Measurements from ENCODE around the gene MRNIP.
"Not testable (repeated sequence)": the region's sequence is repeated elsewhere in the genome, so short reads cannot be mapped to it uniquely, and the experiment has no call there.

Gene MRNIP

DNA sequence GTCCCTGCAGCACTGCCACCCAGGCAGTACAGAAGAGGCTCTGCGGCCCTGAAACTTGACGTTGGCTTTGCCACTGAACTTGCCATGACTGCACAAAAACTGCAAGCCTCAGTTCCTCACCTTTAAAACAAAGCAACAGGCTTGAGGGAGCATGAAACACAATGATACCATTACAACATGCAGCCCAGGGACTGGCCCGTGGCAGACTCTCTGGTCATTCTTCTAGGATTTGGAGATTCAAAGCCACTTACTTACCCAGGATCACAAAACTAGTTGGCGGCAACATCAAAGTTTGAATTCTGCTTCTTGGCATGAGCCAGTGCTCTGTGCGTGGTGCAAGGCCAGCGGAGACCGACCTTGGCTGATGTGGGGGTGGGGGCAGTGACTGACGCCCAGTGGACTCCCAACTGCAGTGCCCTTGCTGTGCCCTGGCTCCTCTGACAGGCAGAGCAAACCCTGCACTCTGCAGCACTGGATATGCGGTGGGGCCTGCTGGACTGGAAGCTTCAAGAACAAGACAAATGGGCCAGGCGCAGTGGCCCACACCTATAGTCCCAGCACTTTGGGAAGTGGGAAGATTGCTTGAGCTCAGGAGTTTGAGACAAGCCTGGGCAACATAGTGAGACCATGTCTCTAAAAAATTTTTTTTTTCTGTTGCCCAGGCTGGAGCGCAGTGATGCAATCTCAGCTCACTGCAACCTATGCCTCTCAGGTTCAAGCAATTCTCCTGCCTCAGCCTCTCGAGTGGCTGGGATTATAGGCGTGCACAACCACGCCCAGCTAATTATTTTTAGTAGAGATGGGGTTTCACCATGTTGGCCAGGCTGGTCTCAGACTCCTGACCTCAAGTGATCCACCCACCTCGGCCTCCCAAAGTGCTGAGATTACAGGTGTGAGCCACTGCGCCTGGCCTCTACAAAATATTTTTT, 19.0 kb downstream of the MRNIP start:
- DNase-seq (ENCODE audit: low spot score): no peak

DNA sequence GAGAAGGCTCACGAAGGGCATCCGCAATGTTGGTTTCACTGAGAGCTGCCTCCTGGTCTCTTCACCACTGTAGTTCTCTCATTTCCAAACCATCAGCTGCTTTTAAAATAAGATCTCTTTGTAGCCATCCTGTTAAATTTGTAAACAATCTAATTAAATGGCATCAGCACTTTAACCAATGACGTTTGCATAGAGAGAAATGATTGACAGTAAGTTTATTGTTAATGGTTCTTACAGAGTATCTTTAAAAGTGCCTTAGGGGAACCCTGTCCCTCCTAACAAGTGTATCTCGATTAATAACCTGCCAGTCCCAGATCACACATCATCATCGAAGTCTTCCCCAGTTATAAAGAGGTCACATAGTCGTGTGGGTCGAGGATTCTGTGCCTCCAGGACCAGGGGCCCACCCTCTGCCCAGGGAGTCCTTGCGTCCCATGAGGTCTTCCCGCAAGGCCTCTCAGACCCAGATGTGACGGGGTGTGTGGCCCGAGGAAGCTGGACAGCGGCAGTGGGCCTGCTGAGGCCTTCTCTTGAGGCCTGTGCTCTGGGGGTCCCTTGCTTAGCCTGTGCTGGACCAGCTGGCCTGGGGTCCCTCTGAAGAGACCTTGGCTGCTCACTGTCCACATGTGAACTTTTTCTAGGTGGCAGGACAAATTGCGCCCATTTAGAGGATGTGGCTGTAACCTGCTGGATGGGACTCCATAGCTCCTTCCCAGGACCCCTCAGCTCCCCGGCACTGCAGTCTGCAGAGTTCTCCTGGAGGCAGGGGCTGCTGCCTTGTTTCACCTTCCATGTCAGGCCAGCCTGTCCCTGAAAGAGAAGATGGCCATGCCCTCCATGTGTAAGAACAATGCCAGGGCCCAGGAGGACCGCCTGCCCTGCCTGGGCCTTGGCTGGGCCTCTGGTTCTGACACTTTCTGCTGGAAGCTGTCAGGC, 21.3 kb downstream of the MRNIP start:
- DNase-seq (ENCODE audit: low spot score): no peak

DNA sequence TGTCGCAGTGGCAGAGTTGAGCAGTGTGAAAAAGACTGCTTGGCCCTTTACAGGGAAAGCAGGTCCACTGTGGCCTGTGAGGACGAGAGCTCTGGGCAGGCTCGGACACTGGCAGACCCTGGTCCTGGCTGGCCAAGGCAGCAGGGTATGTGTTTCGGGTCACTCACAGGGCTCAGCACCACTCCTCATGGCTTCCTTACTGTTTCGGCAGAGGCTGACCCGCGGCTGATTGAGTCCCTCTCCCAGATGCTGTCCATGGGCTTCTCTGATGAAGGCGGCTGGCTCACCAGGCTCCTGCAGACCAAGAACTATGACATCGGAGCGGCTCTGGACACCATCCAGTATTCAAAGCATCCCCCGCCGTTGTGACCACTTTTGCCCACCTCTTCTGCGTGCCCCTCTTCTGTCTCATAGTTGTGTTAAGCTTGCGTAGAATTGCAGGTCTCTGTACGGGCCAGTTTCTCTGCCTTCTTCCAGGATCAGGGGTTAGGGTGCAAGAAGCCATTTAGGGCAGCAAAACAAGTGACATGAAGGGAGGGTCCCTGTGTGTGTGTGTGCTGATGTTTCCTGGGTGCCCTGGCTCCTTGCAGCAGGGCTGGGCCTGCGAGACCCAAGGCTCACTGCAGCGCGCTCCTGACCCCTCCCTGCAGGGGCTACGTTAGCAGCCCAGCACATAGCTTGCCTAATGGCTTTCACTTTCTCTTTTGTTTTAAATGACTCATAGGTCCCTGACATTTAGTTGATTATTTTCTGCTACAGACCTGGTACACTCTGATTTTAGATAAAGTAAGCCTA, 22.2 kb downstream of the MRNIP start:
- no peak for DNase-seq (ENCODE audit: low spot score)

DNA sequence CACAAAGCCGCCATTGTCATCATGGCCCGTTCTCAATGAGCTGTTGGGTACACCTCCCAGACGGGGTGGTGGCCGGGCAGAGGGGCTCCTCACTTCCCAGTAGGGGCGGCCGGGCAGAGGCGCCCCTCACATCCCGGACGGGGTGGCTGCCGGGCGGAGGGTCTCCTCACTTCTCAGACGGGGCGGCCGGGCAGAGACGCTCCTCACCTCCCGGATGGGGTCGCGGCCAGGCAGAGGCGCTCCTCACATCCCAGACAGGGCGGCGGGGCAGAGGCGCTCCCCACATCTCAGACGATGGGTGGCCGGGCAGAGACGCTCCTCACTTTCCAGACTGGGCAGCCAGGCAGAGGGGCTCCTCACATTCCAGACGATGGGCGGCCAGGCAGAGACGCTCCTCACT, 23.7 kb downstream of the MRNIP start:
- DNase-seq (ENCODE audit: low spot score): not testable (repeated sequence)

DNA sequence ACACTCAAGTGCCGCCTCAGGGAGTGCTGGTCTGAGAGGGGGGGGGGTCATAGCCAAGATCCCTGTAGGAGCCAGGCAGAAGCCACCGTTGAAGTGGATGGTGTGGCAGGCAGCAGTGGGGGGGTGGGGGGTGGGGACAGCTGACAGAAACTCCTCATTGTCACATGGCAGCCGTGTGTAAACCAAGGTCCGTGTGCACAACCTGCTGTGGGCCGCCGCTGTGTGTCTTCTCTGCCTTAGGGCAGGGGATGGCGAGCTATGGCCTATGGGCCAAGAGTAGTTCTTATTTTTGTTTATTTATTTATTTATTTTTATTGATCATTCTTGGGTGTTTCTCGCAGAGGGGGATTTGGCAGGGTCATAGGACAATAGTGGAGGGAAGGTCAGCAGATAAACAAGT, 24.5 kb downstream of the MRNIP start:
- no peak for DNase-seq (ENCODE audit: low spot score)

DNA sequence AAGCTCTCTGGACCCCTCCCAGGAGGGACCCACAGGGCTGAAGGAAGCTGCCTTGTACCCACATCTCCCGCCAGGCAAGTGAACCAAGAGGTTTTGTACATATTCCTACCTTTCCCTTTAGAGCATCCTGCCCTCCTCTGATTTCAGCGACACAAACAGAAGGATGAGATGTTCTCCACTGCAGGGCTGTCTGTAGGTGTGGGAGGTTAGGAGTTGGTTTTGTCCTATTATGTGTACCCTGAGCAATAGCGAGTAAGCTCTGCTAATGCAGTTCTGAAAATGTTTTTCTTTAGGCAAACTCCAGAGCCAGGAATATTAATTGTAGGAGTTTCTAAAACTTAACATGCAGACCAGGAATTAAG, 24.9 kb downstream of the MRNIP start:
- DNase-seq (ENCODE audit: low spot score): no peak

DNA sequence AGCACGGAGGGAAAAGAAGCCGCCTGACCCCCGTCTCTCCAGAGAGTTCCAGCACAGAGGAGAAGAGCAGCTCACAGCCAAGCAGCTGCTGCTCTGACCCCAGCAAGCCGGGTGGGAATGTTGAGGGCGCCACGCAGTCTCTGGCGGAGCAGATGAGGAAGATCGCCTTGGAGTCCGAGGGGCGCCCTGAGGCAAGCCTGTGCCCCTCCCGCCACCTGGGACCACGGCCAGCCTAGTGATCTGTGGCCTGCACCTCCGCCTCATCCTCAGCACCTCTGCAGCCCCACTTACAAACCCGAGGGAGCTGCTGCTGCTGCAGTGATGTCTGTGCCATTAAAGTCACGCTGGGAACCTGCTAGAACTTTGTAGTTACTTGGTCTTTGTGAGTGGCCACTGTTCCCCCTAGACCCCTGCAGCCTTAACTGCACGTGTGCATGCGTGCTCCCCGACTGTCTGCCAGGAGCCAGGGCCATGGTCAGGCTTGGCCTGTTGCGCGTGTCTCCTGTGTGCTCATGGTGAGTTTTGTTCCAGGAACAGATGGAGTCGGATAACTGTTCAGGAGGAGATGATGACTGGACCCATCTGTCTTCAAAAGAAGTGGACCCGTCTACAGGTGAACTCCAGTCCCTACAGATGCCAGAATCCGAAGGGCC, 25.4 kb downstream of the MRNIP start:
- no peak for DNase-seq (ENCODE audit: low spot score)

DNA sequence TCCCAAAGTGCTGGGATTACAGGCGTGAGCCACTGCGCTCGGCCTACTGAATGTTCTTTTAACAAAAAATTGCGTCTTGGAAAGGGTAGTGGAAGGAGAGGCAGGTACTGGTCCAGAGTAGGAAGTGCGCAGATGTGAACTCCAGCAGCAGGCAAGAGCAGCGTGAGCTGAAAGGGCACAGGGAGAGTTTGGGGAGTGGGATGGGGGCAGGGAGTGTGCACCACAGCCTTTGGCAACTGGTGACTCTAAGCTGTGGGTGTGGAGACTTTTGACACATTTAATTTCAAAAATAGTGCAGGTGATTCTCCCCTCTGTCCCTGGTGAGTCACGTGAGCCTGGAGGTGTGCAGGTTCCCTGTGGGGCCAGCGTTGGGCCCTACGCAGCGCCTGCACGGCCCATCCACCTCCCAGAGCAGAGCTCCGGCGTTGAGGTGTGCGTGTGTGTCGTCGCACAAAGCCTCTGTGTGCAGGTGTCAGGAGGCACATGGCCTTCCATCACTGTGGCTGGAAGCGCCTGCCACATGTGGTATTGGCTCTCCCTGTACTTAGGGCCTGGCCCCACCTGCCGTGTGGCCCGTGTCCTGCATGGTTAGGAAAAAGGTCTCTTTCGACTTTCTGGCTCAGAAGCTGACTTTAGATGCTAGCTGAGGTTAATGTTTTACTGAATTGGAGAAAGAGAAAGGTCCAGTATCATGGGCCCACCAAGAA, 26.4 kb downstream of the MRNIP start:
- no peak for DNase-seq (ENCODE audit: low spot score)

DNA sequence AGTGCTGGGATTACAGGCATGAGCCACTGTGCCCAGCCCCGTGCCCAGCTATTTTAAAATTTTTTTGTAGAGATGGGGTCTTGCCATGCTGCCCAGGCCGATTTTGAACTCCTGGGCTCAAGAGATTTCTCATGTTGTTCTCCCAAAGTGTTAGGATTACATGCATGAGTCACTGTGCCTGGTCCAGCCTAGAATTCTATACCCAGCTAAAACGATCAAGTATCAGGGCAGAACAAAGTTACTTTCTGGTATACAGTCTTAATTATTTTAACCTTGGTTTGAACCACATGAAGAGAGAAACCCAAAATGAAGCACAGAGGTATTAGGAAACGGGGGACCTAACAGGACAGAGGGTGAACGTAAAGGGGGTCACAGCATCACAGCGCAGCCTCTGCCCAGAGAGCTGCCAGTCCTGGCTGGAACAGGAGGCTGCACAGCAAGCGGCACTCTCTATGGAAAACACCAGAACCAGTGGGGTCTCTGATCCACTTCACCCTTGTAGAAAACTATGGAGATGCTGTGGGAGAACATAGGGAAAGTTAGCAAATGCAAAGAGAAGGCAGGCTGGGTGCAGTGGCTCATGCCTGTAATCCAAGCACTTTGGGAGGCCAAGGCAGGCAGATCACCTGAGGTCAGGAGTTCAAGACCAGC, 27.7 kb downstream of the MRNIP start:
- no peak for DNase-seq (ENCODE audit: low spot score)

DNA sequence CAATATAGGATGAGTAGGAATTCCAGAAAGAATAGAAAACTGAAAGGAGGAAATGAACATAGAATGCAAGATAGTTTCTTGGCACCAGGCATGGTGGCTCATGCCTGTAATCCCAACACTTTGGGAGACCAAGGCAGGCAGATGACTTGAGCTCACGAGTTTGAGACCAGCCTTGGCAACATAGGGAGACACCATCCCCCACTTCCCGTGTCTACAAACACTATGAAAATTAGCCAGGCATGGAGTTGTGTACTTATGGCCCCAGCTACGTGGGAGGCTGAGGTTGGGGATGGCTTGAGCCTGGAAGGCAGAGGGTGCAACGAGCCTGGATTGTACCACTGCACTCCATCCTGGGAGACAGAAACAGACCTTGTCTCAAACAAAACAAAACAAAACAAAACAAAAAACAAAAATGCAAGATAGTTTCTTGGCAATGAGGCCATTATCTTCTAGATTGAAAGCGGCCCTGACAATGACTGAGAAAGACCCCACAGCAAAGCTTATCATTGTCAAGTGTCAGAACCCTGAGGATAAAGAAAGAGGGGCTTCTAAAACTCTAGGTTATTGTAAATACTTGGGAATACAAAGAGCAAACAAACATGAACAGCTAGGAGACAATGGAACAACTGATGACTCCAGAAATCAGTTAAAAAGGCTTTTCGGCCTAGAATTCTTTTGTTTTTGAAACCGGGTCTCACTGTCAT, 28.7 kb downstream of the MRNIP start:
- no peak for DNase-seq (ENCODE audit: low spot score)

DNA sequence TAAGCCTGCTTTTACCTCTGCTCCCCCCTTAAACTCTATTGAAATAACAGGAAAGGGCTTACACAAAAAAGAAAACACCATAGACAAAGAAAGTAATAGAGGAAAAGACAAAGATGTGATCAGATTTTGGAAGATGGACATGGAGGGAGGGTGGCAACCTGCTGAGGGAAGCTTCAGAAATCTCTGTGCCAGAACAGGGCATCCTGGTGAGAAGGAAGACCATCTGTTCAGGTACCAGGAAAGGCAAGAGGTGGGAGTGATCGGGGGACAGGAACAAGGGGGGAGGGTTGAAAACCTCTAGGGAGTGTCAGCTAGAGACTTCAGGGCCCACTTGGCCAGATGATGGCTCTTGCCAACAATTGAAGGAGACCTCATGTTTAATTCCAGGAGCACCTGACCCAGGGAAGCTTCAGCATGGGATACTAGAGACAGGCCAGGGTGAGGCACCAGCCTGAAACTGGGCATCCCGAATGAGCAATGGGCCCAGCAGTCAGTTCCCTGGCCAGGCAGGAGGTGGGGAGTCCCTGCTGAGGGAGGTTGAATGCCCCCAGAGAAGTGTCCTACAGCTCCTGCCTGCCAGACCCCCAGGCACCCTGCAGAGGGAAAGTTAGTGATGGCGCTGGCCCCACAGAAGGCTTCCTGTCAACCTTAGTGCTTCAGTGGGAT, 29.7 kb downstream of the MRNIP start:
- no peak for DNase-seq (ENCODE audit: low spot score)

DNA sequence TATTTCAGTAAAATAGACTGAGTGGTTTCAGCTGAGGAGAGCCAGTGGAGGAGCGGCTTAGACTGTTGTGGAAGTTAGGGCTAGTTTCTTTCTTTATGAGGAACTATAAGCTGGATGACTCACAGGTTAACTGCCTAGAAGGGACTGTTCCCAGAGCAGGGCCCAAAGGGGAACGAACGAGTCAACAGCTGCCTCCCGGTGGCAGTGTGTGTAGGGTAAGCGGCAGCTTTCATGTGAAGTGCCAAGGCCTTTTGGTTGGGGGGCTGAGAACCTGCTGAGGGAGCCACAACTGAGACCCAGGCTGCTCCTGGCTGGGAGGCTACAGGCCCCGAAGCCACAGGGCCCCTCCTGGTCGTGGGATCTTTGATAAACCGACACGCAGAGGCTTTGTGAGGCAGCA, 30.9 kb downstream of the MRNIP start:
- peak; percentile 63 for DNase-seq (ENCODE audit: low spot score)

DNA sequence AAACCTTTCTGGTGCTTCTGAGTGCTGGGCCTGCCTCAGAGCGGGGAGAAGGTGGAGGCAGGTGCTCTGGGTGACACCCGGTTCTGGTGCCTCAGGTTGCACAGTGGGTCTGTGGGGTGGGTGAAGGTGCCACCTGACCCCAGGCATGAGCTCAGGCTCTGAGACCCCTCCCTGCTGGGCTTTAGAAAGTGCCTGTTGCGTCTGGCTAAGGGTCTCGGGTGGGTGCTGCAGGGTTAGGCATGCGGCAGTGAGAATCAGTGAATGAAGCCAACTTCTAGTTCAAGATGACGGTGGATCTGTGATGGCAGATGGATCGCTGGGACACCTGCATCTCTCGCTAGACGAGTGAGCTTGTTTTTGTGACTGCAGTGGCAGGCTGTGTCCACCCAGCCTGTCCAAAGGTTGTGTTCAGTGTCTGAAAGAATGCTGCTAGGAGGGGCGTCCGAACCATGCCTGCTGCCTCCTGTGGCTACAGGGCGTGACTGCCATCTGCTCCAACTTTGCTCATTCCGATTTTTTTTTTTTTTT, 32.9 kb downstream of the MRNIP start:
- no peak for DNase-seq (ENCODE audit: low spot score)

DNA sequence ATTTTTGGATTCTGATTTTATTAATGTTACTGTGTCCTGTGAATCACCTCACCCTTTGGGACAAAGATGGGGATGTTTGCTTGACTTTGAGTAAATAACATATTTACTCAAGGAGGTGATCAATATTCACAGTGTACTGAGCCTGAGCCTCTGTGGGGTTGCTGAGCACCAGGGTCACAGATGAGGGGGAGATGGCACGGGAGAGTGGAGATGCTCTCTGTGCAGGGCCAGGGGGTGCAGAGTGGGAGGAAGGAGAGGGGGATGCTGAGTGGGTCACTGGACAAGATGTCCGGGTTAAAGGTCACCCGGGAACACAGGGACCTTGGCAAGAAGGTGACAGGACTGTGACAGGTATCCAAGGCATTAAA, 33.9 kb downstream of the MRNIP start:
- DNase-seq (ENCODE audit: low spot score): no peak

DNA sequence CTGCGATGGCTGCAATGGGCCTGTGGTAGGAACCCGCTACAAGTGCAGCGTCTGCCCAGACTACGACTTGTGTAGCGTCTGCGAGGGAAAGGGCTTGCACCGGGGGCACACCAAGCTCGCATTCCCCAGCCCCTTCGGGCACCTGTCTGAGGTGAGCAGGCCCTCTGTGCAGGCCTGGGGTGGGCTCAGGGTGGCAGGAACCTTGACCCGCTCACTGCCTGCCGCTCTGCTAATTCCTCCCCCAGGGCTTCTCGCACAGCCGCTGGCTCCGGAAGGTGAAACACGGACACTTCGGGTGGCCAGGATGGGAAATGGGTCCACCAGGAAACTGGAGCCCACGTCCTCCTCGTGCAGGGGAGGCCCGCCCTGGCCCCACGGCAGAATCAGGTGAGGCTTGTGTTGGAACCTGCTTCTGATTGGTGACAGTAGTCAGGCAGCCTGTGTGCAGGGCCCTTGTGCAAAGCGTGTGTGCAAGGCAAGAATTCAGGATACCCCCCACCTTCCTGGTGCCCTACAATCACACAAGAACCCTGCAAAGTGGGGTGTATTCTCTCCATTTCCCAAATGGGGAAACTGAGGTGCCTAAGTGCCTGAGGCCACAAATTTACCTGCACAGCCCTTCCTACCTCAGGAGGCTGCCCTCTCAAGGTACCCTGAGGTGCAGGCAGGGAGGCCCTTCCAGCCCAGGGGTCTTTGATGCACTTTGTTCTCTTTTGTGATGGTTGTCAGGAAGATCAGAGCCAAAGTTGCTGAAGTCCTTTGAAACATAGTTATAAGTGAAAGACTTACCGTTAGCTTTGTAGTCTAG, 34.5 kb downstream of the MRNIP start:
- DNase-seq (ENCODE audit: low spot score): no peak

DNA sequence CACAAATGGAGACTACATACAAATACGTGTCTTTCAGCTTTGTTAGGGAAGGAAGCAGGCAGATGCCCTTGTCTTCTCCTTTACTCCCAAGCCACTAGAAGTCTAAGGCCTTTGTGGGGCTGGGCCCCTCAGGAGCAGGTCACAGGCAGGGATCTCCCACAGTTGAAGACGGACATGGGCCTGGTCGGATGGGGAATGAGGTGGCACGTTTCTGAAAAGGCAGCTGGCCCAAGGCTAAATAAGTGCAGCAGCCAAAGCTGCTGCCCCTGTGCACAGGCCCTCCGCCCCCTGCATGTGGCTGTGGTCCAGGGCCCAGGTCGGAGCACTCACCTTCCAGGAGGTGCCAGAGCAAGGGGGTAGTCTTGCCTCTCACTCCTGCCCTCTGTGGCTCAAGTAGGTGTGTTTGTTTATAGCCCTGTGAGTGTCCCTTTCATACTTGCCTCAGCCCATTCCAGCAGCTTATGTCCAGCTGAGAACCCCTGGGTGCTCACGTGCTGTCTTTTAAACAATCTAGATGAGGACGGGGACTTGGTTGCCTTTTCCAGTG, 36.1 kb downstream of the MRNIP start:
- no peak for DNase-seq (ENCODE audit: low spot score)

DNA sequence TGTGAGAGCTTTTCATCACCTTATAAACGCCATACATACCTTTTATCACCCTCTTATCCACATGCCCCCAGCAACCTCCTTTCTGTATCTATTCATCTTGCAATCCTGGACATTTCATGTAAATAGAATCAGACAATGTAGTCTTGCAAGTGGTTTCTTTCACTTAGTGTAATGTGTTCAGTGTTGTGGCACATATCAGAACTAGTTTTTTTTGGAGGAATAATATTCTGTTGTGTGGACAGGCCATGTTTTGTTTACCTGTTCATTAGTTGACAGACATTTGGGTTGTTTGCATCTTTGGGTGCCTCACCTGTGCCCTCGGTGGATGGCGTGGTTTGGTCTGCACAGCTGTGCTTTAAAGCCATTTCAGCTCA, 36.6 kb downstream of the MRNIP start:
- no peak for DNase-seq (ENCODE audit: low spot score)

All from AG08396 (cell line).